Natural killer cell (primary cell): ENCODE data around the gene COL23A1. TPM values are rescaled to one million over a fixed set of nuclear protein-coding genes. Genes with fewer than 3 reads are reported as not detected.

Source experiments
- ATAC-seq, 3 donors: fragments of 150-1000 bp in 2 of 3; fragments of 200-7000 bp in 1 of 3; cut with Tn5 transposase; 1 replicate in 1 of 3; 2 replicates in 2 of 3; pipeline ENCODE4 v1.10.0; 2021; ENCODE audit warnings: mild to moderate bottlenecking in 2 of 3, moderate library complexity in 2 of 3
- DNase-seq, 2 donors: peaks; one replicate each; pipeline versions ENCODE4 v3.0.0 to v3.0.0-alpha.2; 2013 to 2021; ENCODE audit warnings: mixed read lengths in 1 of 2
- H3K27ac ChIP-seq: one replicate; pipeline ENCODE4 v1.5.1; 2013; ENCODE audit warnings: mild to moderate bottlenecking, low read length
- H3K27me3 ChIP-seq: one replicate; pipeline ENCODE4 v1.6.1; 2013; ENCODE audit warnings: low read length; ENCODE audit not compliant: control insufficient read depth, insufficient read depth
- H3K36me3 ChIP-seq: one replicate; pipeline ENCODE4 v1.6.1; 2013; ENCODE audit warnings: low read length; ENCODE audit not compliant: control insufficient read depth, insufficient read depth
- H3K4me1 ChIP-seq: one replicate; pipeline ENCODE4 v1.6.1; 2013; ENCODE audit warnings: low read length; ENCODE audit not compliant: control insufficient read depth, insufficient read depth
- H3K4me3 ChIP-seq: one replicate; pipeline ENCODE4 v1.5.1; 2013; ENCODE audit warnings: low read length
- H3K9me3 ChIP-seq: one replicate; pipeline ENCODE4 v1.6.1; 2013; ENCODE audit warnings: low read length; ENCODE audit not compliant: control insufficient read depth, insufficient read depth
- H3K27ac Mint-ChIP-seq, 2 donors: one replicate each; pipeline ENCODE4 v1.8.0; 2022; ENCODE audit warnings: mild to moderate bottlenecking in 2 of 2, mixed read lengths in 2 of 2, moderate library complexity in 1 of 2
- H3K27me3 Mint-ChIP-seq, 2 donors: one replicate each; pipeline ENCODE4 v1.8.0; 2022; ENCODE audit warnings: low read depth in 2 of 2, mixed read lengths in 2 of 2
- H3K36me3 Mint-ChIP-seq: one replicate; pipeline ENCODE4 v1.8.0; 2022; ENCODE audit warnings: mixed read lengths
- H3K4me1 Mint-ChIP-seq, 2 donors: one replicate each; pipeline ENCODE4 v1.8.0; 2022; ENCODE audit warnings: mixed read lengths in 2 of 2
- H3K4me3 Mint-ChIP-seq: one replicate; pipeline ENCODE4 v1.8.0; 2022; ENCODE audit warnings: mild to moderate bottlenecking, moderate library complexity, mixed read lengths
- H3K9me3 Mint-ChIP-seq, 2 donors: one replicate each; pipeline ENCODE4 v1.8.0; 2022; ENCODE audit warnings: mixed read lengths in 2 of 2
- WGBS: methylation state at CpG from one replicate; pipeline ENCODE4 v1.1.7; 2013; ENCODE audit warnings: missing lambda C conversion rate; ENCODE audit not compliant: insufficient coverage; 5-methylcytosine and 5-hydroxymethylcytosine counted together
- intact Hi-C: fragments of 100-400 bp; cut with micrococcal nuclease; formaldehyde crosslinking; loops from one replicate; pipeline ENCODE4 v1.14.2; 2022
- total RNA-seq, 4 donors: library from RNA; stranded (reverse); fragments of 120-200 nt in 1 of 4; gene quantifications; one replicate each; pipeline versions ENCODE4 v1.2.3 to v1.2.4, GENCODE V29; 2013 to 2022
- TF ChIP-seq, protein P1 (sequence below): fragments of 200-600 bp; IDR thresholded peaks from one replicate; pipeline ENCODE4 v1.8.0; 2022; ENCODE audit warnings: antibody characterized with exemption

COL23A1 gene
- total RNA-seq, 3 donors from 2014 or later (not counting 1 experiment from before 2014, with no cell fraction given), result 0.15 TPM; not detected in 2

DNA sequence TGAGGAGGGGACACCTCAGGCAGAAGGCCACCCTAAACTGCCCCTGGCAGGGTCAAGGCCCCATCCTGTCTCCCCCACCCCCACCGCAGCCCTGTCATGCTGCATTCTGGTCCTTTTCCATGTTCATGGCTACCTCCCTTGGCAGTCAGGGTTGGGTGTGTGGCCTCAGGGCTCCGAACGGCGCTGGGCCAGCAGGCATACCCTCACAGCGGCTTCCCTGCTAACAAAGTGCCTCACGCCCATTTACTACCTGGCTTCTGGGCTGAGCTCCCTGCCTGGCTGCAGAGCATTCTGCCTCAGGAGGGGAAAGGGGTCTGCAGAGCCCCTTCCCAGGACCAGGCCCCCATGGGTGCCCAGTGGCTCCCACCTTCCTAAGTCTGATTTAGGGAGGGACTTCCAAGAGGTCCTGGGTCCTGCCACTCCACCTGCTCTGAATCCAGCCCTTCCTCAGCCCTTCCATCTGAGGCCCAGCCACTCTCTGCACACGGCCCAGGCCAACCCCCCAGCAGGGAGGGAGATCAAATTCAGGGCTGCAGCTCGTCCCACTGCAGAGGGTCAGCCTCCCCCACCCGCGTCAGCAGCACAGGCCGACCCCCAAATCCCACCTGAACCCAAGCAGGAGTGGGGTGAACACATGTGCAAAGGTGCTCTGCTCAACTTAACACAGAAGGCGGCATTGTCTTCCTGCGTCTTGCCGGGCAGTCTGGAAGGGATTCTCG, 241.7 kb downstream of the COL23A1 start:
- intact Hi-C loops, result no loop called here
- Mint-ChIP-seq H3K4me1 (no peaks in the 10 kb centered on the region), H3K36me3 (no peaks in the 10 kb centered on the region), H3K27me3 (no peaks in the 10 kb centered on the region), H3K9me3 (no peaks in the 10 kb centered on the region), H3K4me3 (no peak overlapping the region), H3K27ac (no peak overlapping the region)
- H3K9me3 ChIP-seq, result no peaks in the 10 kb centered on the region
- no peak overlapping the region for H3K27ac ChIP-seq
- H3K36me3 ChIP-seq, result no peaks in the 10 kb centered on the region
- no peaks in the 10 kb centered on the region for H3K27me3 ChIP-seq
- DNase-seq, result no peak
- H3K4me1 ChIP-seq, result no peaks in the 10 kb centered on the region
- ATAC-seq, result no peak
- TF ChIP-seq, protein P1, sequence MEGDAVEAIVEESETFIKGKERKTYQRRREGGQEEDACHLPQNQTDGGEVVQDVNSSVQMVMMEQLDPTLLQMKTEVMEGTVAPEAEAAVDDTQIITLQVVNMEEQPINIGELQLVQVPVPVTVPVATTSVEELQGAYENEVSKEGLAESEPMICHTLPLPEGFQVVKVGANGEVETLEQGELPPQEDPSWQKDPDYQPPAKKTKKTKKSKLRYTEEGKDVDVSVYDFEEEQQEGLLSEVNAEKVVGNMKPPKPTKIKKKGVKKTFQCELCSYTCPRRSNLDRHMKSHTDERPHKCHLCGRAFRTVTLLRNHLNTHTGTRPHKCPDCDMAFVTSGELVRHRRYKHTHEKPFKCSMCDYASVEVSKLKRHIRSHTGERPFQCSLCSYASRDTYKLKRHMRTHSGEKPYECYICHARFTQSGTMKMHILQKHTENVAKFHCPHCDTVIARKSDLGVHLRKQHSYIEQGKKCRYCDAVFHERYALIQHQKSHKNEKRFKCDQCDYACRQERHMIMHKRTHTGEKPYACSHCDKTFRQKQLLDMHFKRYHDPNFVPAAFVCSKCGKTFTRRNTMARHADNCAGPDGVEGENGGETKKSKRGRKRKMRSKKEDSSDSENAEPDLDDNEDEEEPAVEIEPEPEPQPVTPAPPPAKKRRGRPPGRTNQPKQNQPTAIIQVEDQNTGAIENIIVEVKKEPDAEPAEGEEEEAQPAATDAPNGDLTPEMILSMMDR, result no peak
- WGBS, result 81% methylated on average over 15 of the region's 15 CpGs
- no peak overlapping the region for H3K4me3 ChIP-seq

DNA sequence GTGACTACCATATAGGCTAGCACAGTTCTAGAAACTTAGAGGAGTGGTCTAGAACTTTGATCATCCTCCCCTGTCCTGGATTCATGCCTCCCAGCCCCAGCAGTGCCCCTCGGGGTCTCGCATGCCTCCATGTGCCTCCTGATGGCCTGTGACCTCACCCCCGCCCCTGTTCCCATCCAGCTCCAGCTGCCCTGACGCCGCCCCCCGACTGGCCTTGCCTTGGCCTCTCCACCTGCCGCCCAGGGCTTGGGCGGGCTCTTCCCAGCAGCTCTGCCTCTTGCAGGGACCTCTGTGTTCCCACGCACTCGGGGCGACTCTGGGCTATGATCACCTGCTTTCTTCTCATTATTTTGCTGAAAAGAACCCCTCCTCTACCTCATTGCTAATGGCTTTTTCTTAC, 242.2 kb downstream of the COL23A1 start:
- intact Hi-C loops, result no loop called here
- no peaks in the 10 kb centered on the region for H3K4me1 Mint-ChIP-seq
- peaks cover 0 to 4% of the 10 kb centered on the region in 2 donors for H3K27me3 Mint-ChIP-seq
- H3K36me3 Mint-ChIP-seq, result no peaks in the 10 kb centered on the region
- Histone ChIP-seq H3K4me1 (no peaks in the 10 kb centered on the region), H3K27ac (no peak overlapping the region), H3K36me3 (no peaks in the 10 kb centered on the region), H3K4me3 (no peak overlapping the region), H3K27me3 (no peaks in the 10 kb centered on the region), H3K9me3 (no peaks in the 10 kb centered on the region)
- H3K27ac Mint-ChIP-seq, result no peak overlapping the region
- H3K4me3 Mint-ChIP-seq, result no peak overlapping the region
- H3K9me3 Mint-ChIP-seq, result no peaks in the 10 kb centered on the region
- 92% methylated on average over 11 of the region's 11 CpGs for WGBS
- TF ChIP-seq, protein P1, result no peak
- DNase-seq, result no peak
- no peak for ATAC-seq

DNA sequence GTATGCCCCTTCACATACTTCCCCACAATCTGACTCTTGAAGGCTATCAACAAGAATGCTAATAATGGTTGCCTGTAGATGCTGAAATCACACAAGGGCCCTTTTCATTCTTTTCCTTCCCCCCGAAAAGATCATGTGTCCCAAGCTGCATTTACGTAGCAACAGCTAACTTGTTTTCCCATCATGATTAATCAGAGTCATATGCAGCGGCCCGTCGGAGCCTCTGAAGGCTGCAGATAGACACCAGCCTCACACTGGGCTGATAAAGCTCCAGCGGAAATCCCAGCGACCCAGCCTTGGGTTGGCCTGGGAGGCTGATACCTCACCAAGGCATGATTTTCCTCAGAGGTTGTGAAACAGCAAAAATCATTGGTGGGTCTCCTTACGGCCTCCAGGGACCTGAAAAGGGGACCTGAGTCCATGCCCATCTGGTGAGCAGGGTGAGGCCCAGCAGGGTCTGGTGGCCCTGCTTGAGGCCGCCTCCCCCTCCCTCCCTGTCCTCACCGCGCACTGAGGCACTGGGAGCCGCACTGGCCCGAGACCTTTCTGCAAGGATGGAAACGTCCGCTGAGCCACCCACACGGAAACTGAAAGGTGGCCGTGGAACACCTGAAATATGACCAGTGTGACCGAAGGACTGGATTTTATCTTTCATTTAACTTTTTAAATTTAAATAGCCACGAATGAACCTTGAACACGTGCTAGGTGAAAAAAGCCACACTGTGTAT, 243.4 kb downstream of the COL23A1 start:
- no peak overlapping the region for H3K4me3 Mint-ChIP-seq
- TF ChIP-seq, protein P1, result no peak
- peaks cover 2 to 7% of the 10 kb centered on the region in 2 donors for H3K27me3 Mint-ChIP-seq
- intact Hi-C loops, result no loop called here
- H3K27me3 ChIP-seq, result no peaks in the 10 kb centered on the region
- no peaks in the 10 kb centered on the region for H3K36me3 Mint-ChIP-seq
- no peak for ATAC-seq
- H3K4me1 ChIP-seq, result no peaks in the 10 kb centered on the region
- no peaks in the 10 kb centered on the region for H3K4me1 Mint-ChIP-seq
- H3K27ac ChIP-seq, result no peak overlapping the region
- H3K9me3 Mint-ChIP-seq, result no peaks in the 10 kb centered on the region
- H3K4me3 ChIP-seq, result no peak overlapping the region
- H3K9me3 ChIP-seq, result no peaks in the 10 kb centered on the region
- 90% methylated on average over 20 of the region's 20 CpGs for WGBS
- H3K27ac Mint-ChIP-seq, result no peak overlapping the region
- DNase-seq, result no peak
- no peaks in the 10 kb centered on the region for H3K36me3 ChIP-seq
